Activated CD8-positive, alpha-beta memory T cell treated with anti-CD3 and anti-CD28 coated beads for 36 hours (primary cell): Measurements from ENCODE around the gene DIP2A. TPM values are rescaled to one million over a fixed set of nuclear protein-coding genes. Genes with fewer than 3 reads are reported as not detected.
"Not testable (repeated sequence)": the region's sequence is repeated elsewhere in the genome, so short reads cannot be mapped to it uniquely, and the experiment has no call there.

Experiments used
- CTCF ChIA-PET: fragments of 350-600 bp; sonication (Branson Sonifier 250); formaldehyde crosslinking; loops from one replicate; lab custom pipeline; 2021; ENCODE audit warnings: antibody characterized with exemption; lab: Charles Lee
- POLR2A ChIA-PET: fragments of 350-600 bp; sonication (Branson Sonifier 250); formaldehyde crosslinking; loops from one replicate; lab custom pipeline; 2021; ENCODE audit warnings: antibody characterized with exemption; lab: Charles Lee
- total RNA-seq, 2 experiments: library from RNA; stranded (reverse); gene quantifications; one replicate each; pipeline ENCODE4 v1.2.3, GENCODE V29; 2021

The DIP2A gene
- total RNA-seq, 2 experiments from 2014 or later = 26.9 to 28.5 TPM

DNA sequence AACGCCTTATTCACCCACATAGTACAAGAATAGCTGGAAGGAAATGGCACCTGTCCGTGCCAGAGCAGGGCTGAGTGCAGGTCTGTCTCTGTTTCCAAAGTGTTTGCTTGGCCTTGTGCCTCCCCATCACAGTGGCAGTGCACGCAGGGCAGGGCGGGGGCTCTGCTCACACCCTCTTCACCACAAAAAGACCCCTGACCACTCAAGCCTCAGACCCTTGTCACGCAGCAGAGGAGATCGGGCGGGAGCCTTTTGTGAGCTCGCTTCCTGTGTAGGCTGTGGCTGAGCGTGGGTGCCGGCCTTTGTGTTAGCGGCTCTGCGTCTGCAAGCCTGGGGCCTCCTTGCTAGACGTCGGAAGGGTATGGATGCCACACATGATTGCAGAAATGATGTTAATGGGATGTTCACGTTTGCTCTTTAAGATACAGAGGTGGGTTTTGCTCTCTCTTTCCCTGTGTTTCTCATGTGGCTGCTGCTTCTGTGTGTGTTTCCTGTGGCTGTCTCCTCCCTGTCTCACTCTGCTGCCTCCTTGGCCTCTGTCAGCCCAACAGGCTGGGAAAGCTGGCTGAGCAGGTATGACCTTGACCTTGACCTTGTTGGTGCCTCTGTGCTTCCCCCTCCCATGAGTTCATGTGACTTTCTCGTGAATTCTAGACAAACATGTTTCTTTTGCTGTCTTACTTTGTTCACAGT lies 100.7 kb downstream of the DIP2A start:
- CTCF ChIA-PET = interaction anchor here (0.7 to 1.4 kb wide), 3 partner anchors 12 to 134 kb away, joined by 3 to 4 read pairs (median 4); no protein-coding TSS in a partner anchor

GRCh38 chr21:46560568-46561444 lies 102.1 kb downstream of the DIP2A start:
- POLR2A ChIA-PET = no interaction called here
- CTCF ChIA-PET = interaction anchor here (1.5 kb wide), 1 partner anchor 9 kb away, joined by 7 read pairs; no protein-coding TSS in a partner anchor

More for the DNA sequence above, 100.7 kb downstream of the DIP2A start:
- POLR2A ChIA-PET = interaction anchor here (0.6 to 1.8 kb wide), 5 partner anchors 49 to 76 kb away, joined by 3 to 5 read pairs (median 3); partner anchors contain the start of gene PRMT2

DNA sequence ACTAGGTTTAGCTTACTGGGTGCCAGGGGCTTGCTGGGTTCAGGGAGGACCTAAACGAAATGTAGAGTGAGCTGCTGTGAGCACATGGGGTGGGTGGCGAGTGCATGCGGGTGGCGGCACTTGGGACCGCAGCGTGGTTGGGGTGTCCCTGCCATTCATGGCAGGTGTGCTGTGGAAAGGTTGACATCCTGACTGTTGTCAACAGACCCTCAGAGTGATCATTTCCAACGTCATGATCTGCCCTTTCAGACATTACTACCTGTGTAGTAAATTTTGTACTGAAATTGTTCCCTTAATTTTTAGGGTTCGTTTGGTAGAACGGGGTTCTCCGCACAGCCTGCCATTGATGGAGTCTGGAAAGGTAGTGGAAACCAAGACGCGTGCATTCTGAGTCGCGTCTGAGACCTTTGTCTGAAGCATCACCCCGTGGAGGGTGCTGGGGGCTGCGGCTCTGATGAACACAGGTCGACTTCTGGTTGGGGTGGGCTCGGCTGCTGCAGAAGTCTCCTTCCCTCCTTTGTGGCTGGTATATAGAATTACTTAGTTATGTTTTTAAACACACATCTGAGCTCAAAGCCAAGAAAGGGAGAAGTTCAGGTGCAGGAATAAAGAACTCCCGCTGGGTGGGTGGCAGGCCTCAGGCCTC lies 102.9 kb downstream of the DIP2A start:
- ChIA-PET POLR2A (interaction anchor here (0.6 kb wide), 1 partner anchor 157 kb away, joined by 4 read pairs; no protein-coding TSS in a partner anchor), CTCF (interaction anchor here (1.5 kb wide), 1 partner anchor 10 kb away, joined by 7 read pairs; no protein-coding TSS in a partner anchor)

- ChIA-PET POLR2A (no interaction called here), CTCF (no interaction called here)
Measured at GRCh38 chr21:46562472-46562871, 103.8 kb downstream of the DIP2A start.

DNA sequence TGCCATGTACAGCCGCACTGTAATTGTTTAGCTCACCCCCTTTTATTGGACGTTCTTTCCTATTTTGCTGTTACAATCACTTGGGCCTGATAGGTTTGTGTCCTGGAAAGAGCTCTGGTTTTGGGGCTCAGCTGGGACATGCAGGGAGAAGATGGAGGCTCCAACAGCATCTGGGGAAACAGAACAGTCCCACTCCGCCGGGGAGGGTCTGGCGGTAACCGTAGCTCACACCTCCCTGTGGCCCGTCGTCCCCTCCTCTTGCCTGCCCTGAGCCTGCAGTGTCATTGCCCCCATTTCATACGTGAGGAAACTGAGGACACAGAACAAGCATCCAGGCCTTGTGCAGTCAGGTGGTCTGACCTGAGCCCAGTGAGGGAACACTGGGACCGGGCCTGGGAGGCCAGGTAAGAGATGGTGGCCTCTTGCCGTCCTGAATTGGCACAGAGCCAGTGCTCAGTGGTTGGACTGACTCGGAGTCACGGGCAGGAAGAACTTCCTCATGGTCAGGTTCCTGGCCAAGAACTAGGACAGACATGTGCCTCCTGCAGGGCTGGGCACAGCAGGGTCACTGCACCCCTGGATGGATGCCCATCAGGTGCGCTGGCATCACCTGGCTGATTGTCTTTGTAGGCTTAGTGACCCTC lies 104.4 kb downstream of the DIP2A start:
- ChIA-PET CTCF (no interaction called here), POLR2A (no interaction called here)

DNA sequence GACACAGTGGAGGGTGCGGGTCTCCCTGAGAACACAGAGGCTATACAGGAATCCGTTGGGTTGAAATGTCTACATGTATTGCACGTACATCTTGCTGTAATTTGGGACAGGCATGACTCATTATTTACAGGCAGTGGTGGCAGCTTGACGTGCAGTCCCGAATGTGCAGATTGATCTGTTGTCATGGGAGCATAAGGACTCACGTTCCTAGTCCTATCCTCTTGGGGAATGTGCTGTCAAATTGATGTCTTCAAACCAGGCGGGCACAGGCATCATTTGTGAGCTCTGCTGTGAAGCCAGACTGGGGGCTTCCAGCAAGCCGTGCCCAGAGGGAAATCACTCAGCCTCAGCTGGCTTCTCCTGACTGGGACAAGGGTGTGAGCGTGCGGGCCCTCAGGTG lies 105.7 kb downstream of the DIP2A start:
- ChIA-PET POLR2A (no interaction called here), CTCF (no interaction called here)

DNA sequence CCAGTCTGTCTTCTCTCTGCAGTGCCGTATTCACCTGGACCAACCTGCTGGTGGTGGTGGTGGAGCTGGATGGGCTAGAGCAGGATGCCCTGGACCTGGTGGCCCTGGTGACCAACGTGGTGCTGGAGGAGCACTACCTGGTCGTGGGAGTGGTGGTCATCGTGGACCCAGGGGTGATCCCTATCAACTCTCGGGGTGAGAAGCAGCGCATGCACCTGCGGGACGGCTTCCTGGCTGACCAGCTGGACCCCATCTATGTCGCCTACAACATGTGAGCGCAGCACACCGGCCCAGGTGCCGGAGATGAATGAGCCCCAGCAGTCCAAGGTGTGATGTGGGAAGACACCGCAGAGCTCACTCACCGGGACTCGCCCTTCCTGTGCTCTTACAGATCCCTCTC lies 108.7 kb downstream of the DIP2A start:
- ChIA-PET CTCF (no interaction called here), POLR2A (no interaction called here)

DNA sequence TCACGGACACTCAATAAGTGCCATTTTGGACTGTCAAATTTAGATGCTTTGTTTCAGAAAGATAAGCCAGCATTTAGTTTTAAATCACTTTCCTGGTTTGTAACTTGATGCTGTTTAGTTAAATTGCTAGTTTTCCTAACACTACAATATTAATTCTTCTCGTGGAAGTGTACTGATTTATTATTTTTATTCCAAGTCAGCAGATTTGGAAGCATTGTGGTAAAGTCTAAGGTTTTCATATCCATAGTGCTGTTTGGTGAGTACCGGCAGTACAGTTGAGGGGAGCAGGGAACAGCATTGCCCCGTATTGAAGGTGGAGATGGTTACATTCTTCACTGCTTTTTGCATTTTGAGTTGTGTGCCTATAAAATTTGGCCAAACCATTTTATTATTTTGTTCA lies 109.9 kb downstream of the DIP2A start:
- ChIA-PET POLR2A (no interaction called here), CTCF (no interaction called here)

- ChIA-PET CTCF (no interaction called here), POLR2A (no interaction called here)
Measured at GRCh38 chr21:46569081-46569480, 110.4 kb downstream of the DIP2A start.

DNA sequence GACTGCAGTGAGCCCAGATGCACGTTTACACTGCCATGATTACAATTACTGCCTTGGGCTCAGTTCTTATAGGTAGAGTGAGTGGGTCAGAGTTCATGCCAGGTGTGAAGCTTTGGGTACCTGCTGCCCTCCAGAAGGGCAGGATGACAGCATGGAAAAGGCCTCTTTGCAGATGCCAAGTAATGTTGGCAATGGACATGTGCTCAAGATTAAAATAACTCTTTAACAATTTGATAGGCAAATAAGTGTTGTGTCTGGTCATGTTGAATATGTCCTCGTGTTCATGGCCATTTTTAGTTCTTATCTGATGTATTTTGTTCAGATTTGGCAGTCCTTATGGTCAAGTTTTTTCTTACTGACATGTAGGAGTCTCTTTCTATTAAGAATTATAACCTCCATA lies 111.4 kb downstream of the DIP2A start:
- ChIA-PET POLR2A (no interaction called here), CTCF (no interaction called here)

- POLR2A ChIA-PET = no interaction called here
- CTCF ChIA-PET = no interaction called here
Measured at GRCh38 chr21:46570631-46571030, 111.9 kb downstream of the DIP2A start.

DNA sequence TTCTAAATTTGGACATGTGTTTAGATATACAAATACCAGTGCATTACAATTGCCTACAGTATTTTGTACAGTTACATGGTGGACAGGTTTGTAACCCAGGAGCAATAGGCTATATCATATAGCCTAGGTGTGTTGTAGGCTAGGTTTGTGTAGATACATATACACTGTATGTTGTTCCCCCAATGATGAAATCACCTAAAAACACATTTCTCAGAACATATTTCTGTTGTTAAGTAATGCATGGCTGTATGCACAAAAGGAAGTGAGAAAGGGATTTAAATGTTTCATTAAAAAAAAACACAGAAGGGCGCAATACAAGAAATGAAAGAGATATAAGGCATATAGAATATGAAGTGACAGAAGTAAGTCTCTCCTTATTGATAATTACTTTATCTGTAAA lies 114.2 kb downstream of the DIP2A start:
- ChIA-PET CTCF (no interaction called here), POLR2A (no interaction called here)

- POLR2A ChIA-PET, CTCF ChIA-PET: not testable (repeated sequence)
Measured at GRCh38 chr21:46577786-46578185, 119.1 kb downstream of the DIP2A start.

- CTCF ChIA-PET, POLR2A ChIA-PET: not testable (repeated sequence)
Measured at GRCh38 chr21:46579394-46579793, 120.7 kb downstream of the DIP2A start.

DNA sequence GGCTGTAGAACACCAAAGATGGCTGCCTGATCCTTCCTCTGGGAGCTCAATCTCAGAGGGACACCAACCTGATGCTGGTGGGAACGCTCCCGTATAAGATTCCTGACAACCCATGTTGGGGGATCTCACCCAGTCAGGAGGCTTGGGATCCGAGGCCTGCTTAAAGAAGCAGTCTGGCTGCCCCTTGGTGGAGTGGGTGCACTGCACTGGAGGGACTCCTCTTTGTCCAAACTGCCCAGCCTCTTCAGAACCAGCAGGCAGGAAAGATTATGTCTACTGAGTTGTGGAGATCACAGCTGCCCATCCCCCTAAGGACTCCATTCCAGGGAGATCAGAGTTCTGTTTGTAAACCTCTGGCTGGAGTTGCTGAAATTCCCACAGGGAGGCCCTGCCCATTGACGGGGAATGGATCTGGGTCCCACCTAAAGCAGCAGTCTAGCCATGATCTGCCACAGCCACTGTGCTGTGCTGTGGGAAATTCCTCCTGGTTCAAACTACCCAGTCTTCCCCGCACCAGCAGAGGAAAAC lies 123.2 kb downstream of the DIP2A start:
- POLR2A ChIA-PET = no interaction called here
- CTCF ChIA-PET = no interaction called here

DNA sequence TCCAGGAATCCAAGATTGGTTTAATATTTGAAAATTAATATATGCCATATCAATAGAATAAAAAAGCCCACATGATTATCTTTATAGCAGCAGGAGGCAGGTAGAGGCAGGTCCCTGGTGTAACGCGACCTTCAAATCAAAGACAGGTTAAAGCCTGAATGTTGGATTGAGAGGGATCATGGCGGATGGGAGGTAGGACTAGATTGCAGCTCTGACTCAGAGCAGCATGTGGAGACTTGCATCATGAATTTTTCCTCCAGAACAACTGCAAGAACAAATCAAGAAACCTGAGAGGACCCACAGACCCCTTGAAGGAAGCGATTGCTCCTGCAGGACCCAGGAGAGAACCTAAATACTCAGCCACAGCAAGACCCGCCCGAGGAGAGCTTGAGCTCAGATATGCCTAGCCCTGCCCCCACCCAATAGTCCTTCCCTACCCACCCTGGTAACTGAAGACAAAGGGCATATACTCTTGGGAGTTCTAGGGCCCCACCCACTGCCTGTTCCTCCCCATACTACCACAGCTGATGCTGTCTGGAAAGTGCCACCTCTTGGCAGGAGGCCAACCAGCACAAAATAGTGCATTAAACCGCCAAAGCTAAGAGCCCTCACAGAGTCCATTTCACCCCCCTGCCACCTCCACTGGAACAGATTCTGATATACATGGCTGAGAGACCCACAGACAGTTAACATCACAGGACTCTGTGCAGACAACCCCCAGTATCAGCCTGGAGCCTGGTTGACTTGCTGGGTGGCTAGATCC lies 126.7 kb downstream of the DIP2A start:
- CTCF ChIA-PET = no interaction called here
- POLR2A ChIA-PET = no interaction called here

DNA sequence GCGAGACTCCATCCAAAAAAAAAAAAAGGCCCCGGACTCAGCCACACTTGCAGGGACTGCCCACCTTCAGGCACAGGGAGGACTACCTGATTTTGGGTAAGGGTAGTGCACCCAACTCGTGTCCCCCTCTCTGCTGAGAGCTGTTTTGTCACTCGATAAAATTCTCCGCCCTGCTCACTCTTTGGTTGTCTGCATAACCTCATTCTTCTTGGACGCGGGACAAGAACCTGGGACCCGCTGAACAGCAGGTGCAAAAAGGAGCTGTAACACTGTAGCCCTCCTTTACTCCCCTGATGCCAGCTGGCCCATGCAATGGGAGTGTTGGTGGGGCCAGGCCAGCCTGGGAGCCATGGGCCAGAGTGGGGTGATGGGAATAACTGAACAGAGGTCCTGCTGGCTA lies 135.6 kb downstream of the DIP2A start:
- CTCF ChIA-PET = no interaction called here
- POLR2A ChIA-PET = no interaction called here

GRCh38 chr21:46596201-46596600 lies 137.5 kb downstream of the DIP2A start:
- ChIA-PET CTCF (no interaction called here), POLR2A (interaction anchor here (0.6 kb wide), 1 partner anchor 140 kb away, joined by 3 read pairs; no protein-coding TSS in a partner anchor)
